ENCODE results near the gene ACTL6B. TPM values are rescaled to one million over a fixed set of nuclear protein-coding genes. Genes with fewer than 3 reads are reported as not detected.

ACTL6B gene
- total and polyA plus RNA-seq, 9 of the 15 experiments (the other 6 are each of a cell fraction or from before 2014, with no cell fraction given) = not detected

DNA sequence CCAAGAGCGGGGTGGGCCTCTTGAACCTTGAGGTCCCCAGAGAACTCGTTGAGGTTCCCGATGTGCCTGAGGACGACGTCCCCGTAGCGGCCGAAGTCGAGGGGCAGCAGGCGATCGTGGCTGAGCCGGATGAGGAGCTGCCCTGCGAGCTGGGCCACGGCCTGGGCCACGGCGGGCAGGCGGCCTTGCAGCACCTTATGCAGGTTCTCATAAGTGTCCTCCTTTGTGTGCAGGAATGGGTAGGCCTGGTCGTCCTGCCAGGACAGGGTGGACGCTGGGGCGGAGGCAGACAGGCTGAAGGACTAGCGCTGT is 29.1 kb downstream of the ACTL6B start:
- WGBS (ENCODE audit: insufficient coverage, low coverage, missing lambda C conversion rate) = 88% methylated on average over 21 of the region's 21 CpGs
- Histone ChIP-seq H2AFZ (ENCODE audit: low read depth, low read length) (no peak overlapping the region), H3K9me1 (ENCODE audit: control insufficient read depth, insufficient read depth, low read length) (no peaks in the 10 kb centered on the region), H3K79me2 (ENCODE audit: control insufficient read depth, insufficient read depth, low read length) (peaks cover 10% of the 10 kb centered on the region; the same call in 2 of the 3 replicates), H3K27ac (ENCODE audit: extremely low read depth, low read depth, low read length) (peak overlapping the region; percentile 74; the same call in 2 of the 3 replicates), H3K4me1 (replicated peaks in 1 of 2; ENCODE audit: control insufficient read depth in 2 of 2, insufficient read depth in 2 of 2, low read length in 2 of 2) (peaks cover 15 to 41% of the 10 kb centered on the region in 2 experiments), H3K27me3 (ENCODE audit: control insufficient read depth in 2 of 2, insufficient read depth in 2 of 2, low read length in 2 of 2) (no peaks in the 10 kb centered on the region), H3K9ac (ENCODE audit: insufficient read depth in 1 of 2, low read depth in 2 of 2, low read length in 2 of 2) (peak overlapping the region; percentile 53 to 87), H3K4me2 (ENCODE audit: insufficient read depth, low read length) (peak overlapping the region; percentile 53), H3K36me3 (ENCODE audit: control insufficient read depth, insufficient read depth, low read length) (peaks cover 68% of the 10 kb centered on the region), H3K4me3 (peak overlapping the region; percentile 41; the same call in 1 of the 2 replicates), H4K20me1 (replicated peaks; ENCODE audit: control insufficient read depth, insufficient read depth, low read length) (peaks cover 6% of the 10 kb centered on the region), H3K9me3 (replicated peaks; ENCODE audit: control insufficient read depth, insufficient read depth, low read depth, low read length) (no peaks in the 10 kb centered on the region)
- DNase-seq (ENCODE audit: extremely low read depth in 1 of 4, low spot score in 3 of 4) = no peak
- intact Hi-C loops (cut with micrococcal nuclease) = loop anchor here (5.0 kb wide), 1 partner anchor 45 kb away; the partner anchor contains the start of gene GNB2
- POLR2A ChIA-PET = interaction anchor here (1.4 to 7.0 kb wide), 2 partner anchors 13 to 48 kb away, joined by 5 to 54 read pairs; partner anchors contain the start of gene MOSPD3
- BruUV-seq (replicated peaks) = no TSS peak
- in situ Hi-C loops (cut with MboI) = no loop called here
- FAIRE-seq = no peak
- CTCF ChIA-PET (ENCODE audit: low intra/inter-chr PET ratio) = no interaction called here
- ATAC-seq = no peak
- TF ChIP-seq CBX2 (IDR thresholded peaks at IDR 0.05; ENCODE audit: insufficient read depth, low read length, poor library complexity, severe bottlenecking) = no peak
- no peak for TF ChIP-seq LCOR (CRISPR knock-in tag; IDR thresholded peaks at IDR 0.05)
- peak; percentile 15 for TF ChIP-seq RBFOX2 (IDR thresholded peaks at IDR 0.05; ENCODE audit: low read depth, low read length)
- peak; percentile 55; the same call in 1 of the 2 replicates for TF ChIP-seq ZBTB33 (CRISPR knock-in tag; IDR thresholded peaks at IDR 0.05)
- TF ChIP-seq, protein P1, sequence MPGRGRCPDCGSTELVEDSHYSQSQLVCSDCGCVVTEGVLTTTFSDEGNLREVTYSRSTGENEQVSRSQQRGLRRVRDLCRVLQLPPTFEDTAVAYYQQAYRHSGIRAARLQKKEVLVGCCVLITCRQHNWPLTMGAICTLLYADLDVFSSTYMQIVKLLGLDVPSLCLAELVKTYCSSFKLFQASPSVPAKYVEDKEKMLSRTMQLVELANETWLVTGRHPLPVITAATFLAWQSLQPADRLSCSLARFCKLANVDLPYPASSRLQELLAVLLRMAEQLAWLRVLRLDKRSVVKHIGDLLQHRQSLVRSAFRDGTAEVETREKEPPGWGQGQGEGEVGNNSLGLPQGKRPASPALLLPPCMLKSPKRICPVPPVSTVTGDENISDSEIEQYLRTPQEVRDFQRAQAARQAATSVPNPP (IDR thresholded peaks at IDR 0.05; ENCODE audit: borderline replicate concordance, insufficient read depth, insufficient read length) = no peak
- TF ChIP-seq, protein P2, sequence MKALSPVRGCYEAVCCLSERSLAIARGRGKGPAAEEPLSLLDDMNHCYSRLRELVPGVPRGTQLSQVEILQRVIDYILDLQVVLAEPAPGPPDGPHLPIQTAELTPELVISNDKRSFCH (CRISPR knock-in tag; IDR thresholded peaks at IDR 0.05) = no peak
- TF ChIP-seq, protein P2 (tag; IDR thresholded peaks at IDR 0.05) = no peak
- peak; percentile 57 for TF ChIP-seq POLR2G (IDR thresholded peaks at IDR 0.05; ENCODE audit: low read depth, low read length)
- TF ChIP-seq, protein P3, sequence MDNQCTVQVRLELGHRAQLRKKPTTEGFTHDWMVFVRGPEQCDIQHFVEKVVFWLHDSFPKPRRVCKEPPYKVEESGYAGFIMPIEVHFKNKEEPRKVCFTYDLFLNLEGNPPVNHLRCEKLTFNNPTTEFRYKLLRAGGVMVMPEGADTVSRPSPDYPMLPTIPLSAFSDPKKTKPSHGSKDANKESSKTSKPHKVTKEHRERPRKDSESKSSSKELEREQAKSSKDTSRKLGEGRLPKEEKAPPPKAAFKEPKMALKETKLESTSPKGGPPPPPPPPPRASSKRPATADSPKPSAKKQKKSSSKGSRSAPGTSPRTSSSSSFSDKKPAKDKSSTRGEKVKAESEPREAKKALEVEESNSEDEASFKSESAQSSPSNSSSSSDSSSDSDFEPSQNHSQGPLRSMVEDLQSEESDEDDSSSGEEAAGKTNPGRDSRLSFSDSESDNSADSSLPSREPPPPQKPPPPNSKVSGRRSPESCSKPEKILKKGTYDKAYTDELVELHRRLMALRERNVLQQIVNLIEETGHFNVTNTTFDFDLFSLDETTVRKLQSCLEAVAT (IDR thresholded peaks at IDR 0.05) = peak in 1 of 2 experiments; percentile 86; a peak in 2 of 4 replicates
- TF ChIP-seq, protein P4, sequence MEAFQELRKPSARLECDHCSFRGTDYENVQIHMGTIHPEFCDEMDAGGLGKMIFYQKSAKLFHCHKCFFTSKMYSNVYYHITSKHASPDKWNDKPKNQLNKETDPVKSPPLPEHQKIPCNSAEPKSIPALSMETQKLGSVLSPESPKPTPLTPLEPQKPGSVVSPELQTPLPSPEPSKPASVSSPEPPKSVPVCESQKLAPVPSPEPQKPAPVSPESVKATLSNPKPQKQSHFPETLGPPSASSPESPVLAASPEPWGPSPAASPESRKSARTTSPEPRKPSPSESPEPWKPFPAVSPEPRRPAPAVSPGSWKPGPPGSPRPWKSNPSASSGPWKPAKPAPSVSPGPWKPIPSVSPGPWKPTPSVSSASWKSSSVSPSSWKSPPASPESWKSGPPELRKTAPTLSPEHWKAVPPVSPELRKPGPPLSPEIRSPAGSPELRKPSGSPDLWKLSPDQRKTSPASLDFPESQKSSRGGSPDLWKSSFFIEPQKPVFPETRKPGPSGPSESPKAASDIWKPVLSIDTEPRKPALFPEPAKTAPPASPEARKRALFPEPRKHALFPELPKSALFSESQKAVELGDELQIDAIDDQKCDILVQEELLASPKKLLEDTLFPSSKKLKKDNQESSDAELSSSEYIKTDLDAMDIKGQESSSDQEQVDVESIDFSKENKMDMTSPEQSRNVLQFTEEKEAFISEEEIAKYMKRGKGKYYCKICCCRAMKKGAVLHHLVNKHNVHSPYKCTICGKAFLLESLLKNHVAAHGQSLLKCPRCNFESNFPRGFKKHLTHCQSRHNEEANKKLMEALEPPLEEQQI (IDR thresholded peaks at IDR 0.05) = no peak
- TF ChIP-seq ZNF740 (CRISPR knock-in tag; IDR thresholded peaks at IDR 0.05) = peak; percentile 35; the same call in 1 of the 2 replicates
- no peak for TF ChIP-seq ZNF740 (tag; IDR thresholded peaks at IDR 0.05)
- TF ChIP-seq TCFL5 (CRISPR knock-in tag; conservative IDR thresholded peaks at IDR 0.05) = no peak

Measured in K562 (cell line).